GM13977 (cell line): ENCODE data around the gene CCSER1.

Source experiments
- DNase-seq: peaks from one replicate; pipeline ENCODE4 v3.0.0; 2012; ENCODE audit warnings: low spot score
- CTCF ChIP-seq: IDR thresholded peaks from 2 replicates; pipeline ENCODE4 v1.5.1; 2012; ENCODE audit warnings: mild to moderate bottlenecking, control low read depth; ENCODE audit not compliant: insufficient read depth; ENCODE audit errors: extremely low read depth, missing control alignments
- in situ Hi-C: fragments of 300-500 bp; cut with MboI; formaldehyde crosslinking; loops from one replicate; pipeline ENCODE4 v1.12.0; 2022; ENCODE audit warnings: low sequenced_read_pairs, low pct_unique_long_range_greater_than_20kb, mixed read lengths, inconsistent platforms; ENCODE audit not compliant: unreplicated experiment

Gene CCSER1

GRCh38 chr4:91114386-91114785 lies 987.2 kb downstream of the CCSER1 start:
- in situ Hi-C loops, result no loop called here
- TF ChIP-seq CTCF, result no peak
- no peak for DNase-seq

- peak; percentile 7 for DNase-seq
- TF ChIP-seq CTCF, result peak; percentile 42
- in situ Hi-C loops, result no loop called here
Observed at GRCh38 chr4:91116861-91117260, 989.7 kb downstream of the CCSER1 start.

- peak; percentile 4 for DNase-seq
- in situ Hi-C loops, result no loop called here
- no peak for TF ChIP-seq CTCF
Observed at GRCh38 chr4:91118597-91118996, 991.4 kb downstream of the CCSER1 start.

- no peak for TF ChIP-seq CTCF
- no peak for DNase-seq
- in situ Hi-C loops, result no loop called here
Observed at GRCh38 chr4:91123742-91124141, 996.5 kb downstream of the CCSER1 start.

- TF ChIP-seq CTCF, result no peak
- in situ Hi-C loops, result no loop called here
- no peak for DNase-seq
Observed at GRCh38 chr4:91127192-91127591, 1000.0 kb downstream of the CCSER1 start.

GRCh38 chr4:91127831-91128230 lies 1000.6 kb downstream of the CCSER1 start:
- no peak for DNase-seq
- in situ Hi-C loops, result no loop called here
- no peak for TF ChIP-seq CTCF

GRCh38 chr4:91128519-91128918 lies 1001.3 kb downstream of the CCSER1 start:
- no peak for TF ChIP-seq CTCF
- in situ Hi-C loops, result no loop called here
- DNase-seq, result no peak
